SK-N-SH (cell line): Measurements from ENCODE around the gene GATAD2B. TPM values are rescaled to one million over a fixed set of nuclear protein-coding genes. Genes with fewer than 3 reads are reported as not detected.

Source experiments
- CTCF ChIA-PET: fragments of 300-600, 350-600 bp; formaldehyde crosslinking; extraction: SDS; loops from one replicate; lab custom pipeline; 2021; lab: Yijun Ruan, JAX
- POLR2A ChIA-PET: fragments of 350-600 bp; sonication (Branson Sonifier 250); formaldehyde crosslinking; extraction: SDS; loops from one replicate; lab custom pipeline; 2020; ENCODE audit warnings: antibody characterized with exemption, inconsistent platforms; lab: Yijun Ruan, JAX
- DNase-seq: peaks from one replicate; pipeline ENCODE4 v3.0.0; 2012
- H2AFZ ChIP-seq: fragments of 200-600 bp; sonication (generic); 2 replicates; pipeline ENCODE4 v1.8.1; 2016; ENCODE audit warnings: antibody characterized with exemption, mild to moderate bottlenecking, low read depth
- H3F3A ChIP-seq: fragments of 200-600 bp; sonication (generic); replicated peaks from 2 replicates; pipeline ENCODE3; 2016; ENCODE audit warnings: antibody characterized with exemption, mild to moderate bottlenecking; ENCODE audit not compliant: insufficient read depth
- H3K27ac ChIP-seq, 2 experiments: fragments of 200-500 bp in 1 of 2; fragments of 200-600 bp in 1 of 2; sonication (Bioruptor generic) in 1 of 2; sonication (generic), shearing (Covaris generic) in 1 of 2; 2 replicates each; pipeline versions ENCODE4 v1.5.1 to v1.6.1; 2014 to 2016; ENCODE audit warnings: low read depth in 2 of 2, inconsistent platforms in 1 of 2, low read length in 1 of 2, mild to moderate bottlenecking in 1 of 2, mixed read lengths in 1 of 2
- H3K27me3 ChIP-seq: fragments of 200-600 bp; sonication (generic), shearing (Covaris generic); 2 replicates; pipeline ENCODE4 v1.6.1; 2016; ENCODE audit warnings: mixed run types; ENCODE audit not compliant: insufficient read depth
- H3K36me3 ChIP-seq, 2 experiments: fragments of 200-500 bp in 1 of 2; fragments of 200-600 bp in 1 of 2; sonication (Bioruptor generic) in 1 of 2; sonication (generic) in 1 of 2; replicated peaks in 1 of 2; 2 replicates each; pipeline versions ENCODE3 to v1.5.1; 2014 to 2016; ENCODE audit warnings: low read length in 1 of 2, mild to moderate bottlenecking in 1 of 2; ENCODE audit not compliant: insufficient read depth in 2 of 2, control insufficient read depth in 1 of 2
- H3K4me1 ChIP-seq, 2 experiments: fragments of 200-500 bp in 1 of 2; fragments of 200-600 bp in 1 of 2; sonication (Bioruptor generic) in 1 of 2; sonication (generic), shearing (Covaris generic) in 1 of 2; 2 replicates each; pipeline versions ENCODE4 v1.5.1 to v1.6.1; 2014 to 2016; ENCODE audit warnings: low read depth in 1 of 2, low read length in 1 of 2, mixed run types in 1 of 2; ENCODE audit not compliant: insufficient read depth in 2 of 2, control insufficient read depth in 1 of 2
- H3K4me2 ChIP-seq: fragments of 200-600 bp; sonication (generic), shearing (Covaris generic); 2 replicates; pipeline ENCODE4 v1.6.1; 2017; ENCODE audit warnings: mixed run types
- H3K4me3 ChIP-seq, 2 experiments: fragments of 200-500 bp in 1 of 2; fragments of 200-600 bp in 1 of 2; sonication (Bioruptor generic) in 1 of 2; sonication (generic), shearing (Covaris generic) in 1 of 2; 2 replicates each; pipeline versions ENCODE4 v1.5.1 to v1.8.1; 2014 to 2016; ENCODE audit warnings: low read depth in 2 of 2, inconsistent platforms in 1 of 2, low read length in 1 of 2, mild to moderate bottlenecking in 1 of 2, mixed read lengths in 1 of 2, moderate library complexity in 1 of 2
- H3K79me2 ChIP-seq: fragments of 200-600 bp; sonication (generic); 2 replicates; pipeline ENCODE4 v1.8.1; 2017; ENCODE audit warnings: mild to moderate bottlenecking; ENCODE audit not compliant: insufficient read depth
- H3K9ac ChIP-seq: fragments of 200-600 bp; sonication (generic); 2 replicates; pipeline ENCODE4 v1.6.1; 2017; ENCODE audit warnings: mixed run types
- H3K9me2 ChIP-seq: fragments of 200-600 bp; sonication (generic); 2 replicates; pipeline ENCODE4 v1.6.1; 2017; ENCODE audit warnings: mixed run types
- H3K9me3 ChIP-seq: fragments of 200-600 bp; sonication (generic); 2 replicates; pipeline ENCODE4 v1.6.1; 2017; ENCODE audit warnings: mixed run types, mild to moderate bottlenecking, moderate library complexity
- H4K20me1 ChIP-seq: fragments of 200-600 bp; sonication (generic); 2 replicates; pipeline ENCODE4 v1.6.1; 2017; ENCODE audit warnings: mild to moderate bottlenecking, mixed run types; ENCODE audit not compliant: insufficient read depth
- CHD2 ChIP-seq: fragments of 150-350 bp; IDR thresholded peaks from 2 replicates; pipeline ENCODE4 v1.6.1; 2018; ENCODE audit warnings: low read length; ENCODE audit not compliant: partially characterized antibody
- ELF1 ChIP-seq: IDR thresholded peaks from 2 replicates; pipeline ENCODE4 v1.4.0; 2012
- EP300 ChIP-seq, 2 experiments: IDR thresholded peaks; 2 replicates each; pipeline versions ENCODE4 v1.4.0 to v1.6.1; 2012; ENCODE audit warnings: borderline replicate concordance in 1 of 2, low read depth in 1 of 2, low read length in 1 of 2
- EZH2phosphoT487 ChIP-seq: fragments of 200-600 bp; sonication (generic); IDR thresholded peaks from 2 replicates; pipeline ENCODE4 v1.6.1; 2017; ENCODE audit warnings: low read depth, mixed run types, mild to moderate bottlenecking, antibody characterized with exemption, moderate library complexity, borderline replicate concordance
- FOSL2 ChIP-seq: IDR thresholded peaks from 2 replicates; pipeline ENCODE4 v1.4.0; 2012; ENCODE audit warnings: low read depth, mild to moderate bottlenecking, moderate library complexity, borderline replicate concordance
- FOXM1 ChIP-seq: IDR thresholded peaks from 2 replicates; pipeline ENCODE4 v1.4.0; 2012; ENCODE audit warnings: low read depth, mild to moderate bottlenecking
- GABPA ChIP-seq: IDR thresholded peaks from 2 replicates; pipeline ENCODE4 v1.4.0; 2012; ENCODE audit warnings: low read depth, mild to moderate bottlenecking
- GATA2 ChIP-seq: sonication (generic); formaldehyde crosslinking; IDR thresholded peaks from 2 replicates; pipeline ENCODE4 v1.5.0; 2020; ENCODE audit warnings: mild to moderate bottlenecking, missing genetic modification reagents
- JUND ChIP-seq: IDR thresholded peaks from 2 replicates; pipeline ENCODE4 v1.4.0; 2012
- MAX ChIP-seq: IDR thresholded peaks from 2 replicates; pipeline ENCODE4 v1.4.0; 2012; ENCODE audit warnings: low read depth
- MEF2A ChIP-seq: IDR thresholded peaks from 2 replicates; pipeline ENCODE4 v1.4.0; 2012; ENCODE audit warnings: low read depth, borderline replicate concordance
- NFIC ChIP-seq: IDR thresholded peaks from 2 replicates; pipeline ENCODE4 v1.4.0; 2012; ENCODE audit warnings: borderline replicate concordance
- RCOR1 ChIP-seq: fragments of 150-350 bp; IDR thresholded peaks from 2 replicates; pipeline ENCODE4 v1.6.1; 2017; ENCODE audit warnings: antibody characterized with exemption, low read length
- REST ChIP-seq: IDR thresholded peaks from 2 replicates; pipeline ENCODE4 v1.6.1; 2012; ENCODE audit warnings: mild to moderate bottlenecking, low read depth, low read length, moderate library complexity
- SMC3 ChIP-seq: IDR thresholded peaks from 2 replicates; pipeline ENCODE4 v1.6.1; 2012; ENCODE audit warnings: low read depth, low read length, improper control_type of control experiment
- TAF1 ChIP-seq: IDR thresholded peaks from 2 replicates; pipeline ENCODE4 v1.6.1; 2012; ENCODE audit warnings: low read depth, mild to moderate bottlenecking, low read length, moderate library complexity, borderline replicate concordance
- TCF12 ChIP-seq: IDR thresholded peaks from 2 replicates; pipeline ENCODE4 v1.4.0; 2012
- TEAD4 ChIP-seq: IDR thresholded peaks from 2 replicates; pipeline ENCODE4 v1.4.0; 2012; ENCODE audit warnings: mild to moderate bottlenecking, borderline replicate concordance; ENCODE audit not compliant: insufficient read depth
- YY1 ChIP-seq: IDR thresholded peaks from 2 replicates; pipeline ENCODE4 v1.4.0; 2012; ENCODE audit warnings: low read depth, mild to moderate bottlenecking
- WGBS: methylation state at CpG from one replicate; pipeline ENCODE4 v1.1.6; 2017; ENCODE audit warnings: low lambda C conversion rate; 5-methylcytosine and 5-hydroxymethylcytosine counted together
- polyA plus RNA-seq, 3 experiments: library from polyadenylated mRNA; depleted of rRNA; stranded (reverse); fragments of >200 nt; gene quantifications; 2 replicates each; pipeline ENCODE4 v1.2.3, GENCODE V29; 2012

Gene GATAD2B
- polyA plus RNA-seq, 1 of the 3 experiments (the other 2 are of a cell fraction) = 2.8 TPM

GRCh38 chr1:153963850-153964331 is 41.1 kb upstream of the GATAD2B start:
- Histone ChIP-seq H3K79me2 (peaks cover 52% of the 10 kb centered on the region), H3K4me1 (peaks cover 0 to 40% of the 10 kb centered on the region in 2 experiments; a peak in 2 of 4 replicates), H3K9me3 (no peaks in the 10 kb centered on the region), H2AFZ (peak overlapping the region; percentile 86), H4K20me1 (no peaks in the 10 kb centered on the region), H3K27ac (peak overlapping the region; percentile 70 to 94), H3K36me3 (peaks cover 12 to 15% of the 10 kb centered on the region in 2 experiments), H3K4me2 (peak overlapping the region; percentile 93), H3F3A (peaks cover 29% of the 10 kb centered on the region), H3K9me2 (no peaks in the 10 kb centered on the region), H3K4me3 (peak overlapping the region; percentile 77 to 91), H3K9ac (peak overlapping the region; percentile 81; the same call in 1 of the 2 replicates), H3K27me3 (no peaks in the 10 kb centered on the region)
- peak; percentile 62; the same call in 1 of the 2 replicates for TF ChIP-seq TEAD4
- peak; percentile 63; the same call in 1 of the 2 replicates for TF ChIP-seq NFIC
- TF ChIP-seq MAX = peak; percentile 55; the same call in 1 of the 2 replicates
- no peak for TF ChIP-seq GATA2 (CRISPR knock-in tag)
- CTCF ChIA-PET = interaction anchor here (1.0 to 8.6 kb wide), 4 partner anchors 18 to 143 kb away, joined by 3 to 50 read pairs (median 24); partner anchors contain the start of genes DENND4B, RAB13 and RPS27
- POLR2A ChIA-PET = interaction anchor here (0.9 to 3.4 kb wide), 9 partner anchors 11 to 180 kb away, joined by 3 to 20 read pairs (median 4); partner anchors contain the start of genes DENND4B, JTB and RPS27
- DNase-seq = no peak
- WGBS = 4% methylated on average over 21 of the region's 22 CpGs

GRCh38 chr1:153963030-153963849 is 40.5 kb upstream of the GATAD2B start, which contains the start of gene SLC39A1:
Gene SLC39A1, minus strand, starts transcription at chr1:153963537. Its CDS starts 822 bp downstream, at chr1:153962715.
- Histone ChIP-seq H3K27ac (peak within 1 kb of the TSS; percentile 70 to 94), H3K4me3 (peak within 1 kb of the TSS; percentile 77 to 91), H3K4me2 (peak within 1 kb of the TSS; percentile 93), H3K9ac (peak within 1 kb of the TSS; percentile 81), H3F3A (peaks cover 29% of the 10 kb centered on the region), H3K4me1 (peaks cover 0 to 36% of the 10 kb centered on the region in 2 experiments; a peak in 2 of 4 replicates), H2AFZ (peak within 1 kb of the TSS; percentile 86), H3K9me2 (no peaks in the 10 kb centered on the region), H3K9me3 (no peaks in the 10 kb centered on the region), H3K27me3 (no peaks in the 10 kb centered on the region), H3K79me2 (peaks cover 52% of the 10 kb centered on the region), H4K20me1 (no peaks in the 10 kb centered on the region), H3K36me3 (peaks cover 12 to 15% of the 10 kb centered on the region in 2 experiments)
- ChIA-PET CTCF (interaction anchor here (1.0 to 8.6 kb wide), 7 partner anchors 15 to 166 kb away, joined by 3 to 50 read pairs (median 4); partner anchors contain the start of genes DENND4B, JTB, RAB13 and RPS27), POLR2A (interaction anchor here (0.9 to 3.4 kb wide), 11 partner anchors 9 to 180 kb away, joined by 3 to 20 read pairs (median 5); partner anchors contain the start of genes DENND4B, JTB and RPS27)
- WGBS = 0% methylated on average over 36 of the region's 54 CpGs
- DNase-seq = peak; percentile 95
- TF ChIP-seq EZH2phosphoT487 (no peak), RCOR1 (no peak), CHD2 (peak; percentile 95), YY1 (no peak), MAX (0 out of 2 replicates have a peak, but pooled peaks have one; percentile 11), SMC3 (no peak), MEF2A (no peak), REST (no peak), EP300 (IDR thresholded peaks at IDR 0.05; ENCODE audit: borderline replicate concordance in 1 of 2, low read depth in 1 of 2, low read length in 1 of 2) (no peak), TAF1 (peak; percentile 46), TCF12 (no peak), FOXM1 (no peak), JUND (no peak), TEAD4 (no peak), GABPA (peak; percentile 50), ELF1 (0 out of 2 replicates have a peak, but pooled peaks have one; percentile 32), NFIC (no peak), FOSL2 (no peak)
